WTC11 (cell line): ENCODE measurements around the gene RIPPLY1. TPM values are rescaled to one million over a fixed set of nuclear protein-coding genes. Genes with fewer than 3 reads are reported as not detected.

Experiments
- ATAC-seq: fragments of 200-7000 bp; cut with Tn5 transposase; 2 replicates; pipeline ENCODE4 v1.10.0; 2021; ENCODE audit warnings: mild to moderate bottlenecking, moderate library complexity
- CTCF ChIA-PET: fragments of 300-600 bp; sonication (Branson Sonifier 250); formaldehyde crosslinking; loops from one replicate; lab custom pipeline; 2021; ENCODE audit warnings: antibody characterized with exemption; lab: Charles Lee
- POLR2A ChIA-PET: fragments of 350-600 bp; sonication (Branson Sonifier 250); formaldehyde crosslinking; loops from one replicate; lab custom pipeline; 2021; ENCODE audit warnings: antibody characterized with exemption; lab: Charles Lee
- DNase-seq: peaks from one replicate; pipeline ENCODE4 v3.0.0; 2021; ENCODE audit warnings: low spot score
- H3K27ac Mint-ChIP-seq: 2 replicates; pipeline ENCODE4 v1.8.0; 2021; ENCODE audit warnings: mixed read lengths
- H3K27me3 Mint-ChIP-seq: 2 replicates; pipeline ENCODE4 v1.8.0; 2021; ENCODE audit warnings: low read depth, mild to moderate bottlenecking, moderate library complexity, mixed read lengths
- H3K36me3 Mint-ChIP-seq: 2 replicates; pipeline ENCODE4 v1.8.0; 2021; ENCODE audit warnings: mixed read lengths
- H3K4me1 Mint-ChIP-seq: 2 replicates; pipeline ENCODE4 v1.8.0; 2022; ENCODE audit warnings: mixed read lengths
- H3K4me3 Mint-ChIP-seq: 2 replicates; pipeline ENCODE4 v1.8.0; 2021; ENCODE audit warnings: mild to moderate bottlenecking, moderate library complexity, mixed read lengths
- H3K9me3 Mint-ChIP-seq: 2 replicates; pipeline ENCODE4 v1.8.0; 2021; ENCODE audit warnings: mixed read lengths
- ELF4 ChIP-seq: sonication (generic); formaldehyde crosslinking; IDR thresholded peaks from 2 replicates; pipeline ENCODE4 v1.8.1; 2022; ENCODE audit warnings: low read depth, mild to moderate bottlenecking, moderate library complexity, missing genetic modification reagents
- ESRRA ChIP-seq: sonication (generic); formaldehyde crosslinking; IDR thresholded peaks from 2 replicates; pipeline ENCODE4 v1.8.1; 2022; ENCODE audit warnings: mild to moderate bottlenecking, missing genetic modification reagents, borderline replicate concordance
- GABPB1 ChIP-seq: sonication (generic); formaldehyde crosslinking; IDR thresholded peaks from 2 replicates; pipeline ENCODE4 v1.8.1; 2023; ENCODE audit warnings: mild to moderate bottlenecking, missing genetic modification reagents
- MXD4 ChIP-seq: fragments of 250-450 bp; sonication (Bioruptor Pico); IDR thresholded peaks from 2 replicates; pipeline ENCODE4 v1.8.0; 2021; ENCODE audit warnings: mild to moderate bottlenecking, moderate library complexity, borderline replicate concordance
- ZNF138 ChIP-seq: sonication (generic); formaldehyde crosslinking; conservative IDR thresholded peaks from 2 replicates; pipeline ENCODE4 v1.8.1; 2022; ENCODE audit warnings: mild to moderate bottlenecking, moderate library complexity, missing genetic modification reagents
- ZNF263 ChIP-seq: sonication (generic); formaldehyde crosslinking; IDR thresholded peaks from 2 replicates; pipeline ENCODE4 v1.8.1; 2022; ENCODE audit warnings: low read depth, mild to moderate bottlenecking, moderate library complexity, missing genetic modification reagents
- ZNF423 ChIP-seq: fragments of 250-450 bp; sonication (Bioruptor Pico); IDR thresholded peaks from 2 replicates; pipeline ENCODE4 v2.1.2; 2022; ENCODE audit warnings: mild to moderate bottlenecking, moderate library complexity
- total RNA-seq: library from RNA; stranded (reverse); gene quantifications from 3 replicates; pipeline ENCODE4 v1.2.3, GENCODE V29; 2021
- TF ChIP-seq, protein P1 (sequence below): sonication (generic); formaldehyde crosslinking; IDR thresholded peaks from 2 replicates; pipeline ENCODE4 v1.8.1; 2022; ENCODE audit warnings: mild to moderate bottlenecking, missing genetic modification reagents, moderate library complexity, borderline replicate concordance
- TF ChIP-seq, protein P2 (sequence below): sonication (generic); formaldehyde crosslinking; IDR thresholded peaks from 2 replicates; pipeline ENCODE4 v1.8.1; 2023; ENCODE audit warnings: mild to moderate bottlenecking, missing genetic modification reagents, borderline replicate concordance
- TF ChIP-seq, protein P3 (sequence below): sonication (generic); formaldehyde crosslinking; IDR thresholded peaks from 2 replicates; pipeline ENCODE4 v1.8.0; 2023; ENCODE audit warnings: missing genetic modification reagents, mild to moderate bottlenecking, borderline replicate concordance
- TF ChIP-seq, protein P4 (sequence below): sonication (generic); formaldehyde crosslinking; IDR thresholded peaks from 2 replicates; pipeline ENCODE4 v1.8.0; 2023; ENCODE audit warnings: mild to moderate bottlenecking, missing genetic modification reagents
- TF ChIP-seq, protein P5 (sequence below): sonication (generic); formaldehyde crosslinking; IDR thresholded peaks from 2 replicates; pipeline ENCODE4 v1.8.1; 2022; ENCODE audit warnings: missing genetic modification reagents, borderline replicate concordance
- TF ChIP-seq, protein P6 (sequence below): sonication (generic); formaldehyde crosslinking; IDR thresholded peaks from 2 replicates; pipeline ENCODE4 v1.8.1; 2023; ENCODE audit warnings: mild to moderate bottlenecking, moderate library complexity, missing genetic modification reagents

The RIPPLY1 gene
- total RNA-seq, 1 experiment from 2014 or later = not detected

DNA sequence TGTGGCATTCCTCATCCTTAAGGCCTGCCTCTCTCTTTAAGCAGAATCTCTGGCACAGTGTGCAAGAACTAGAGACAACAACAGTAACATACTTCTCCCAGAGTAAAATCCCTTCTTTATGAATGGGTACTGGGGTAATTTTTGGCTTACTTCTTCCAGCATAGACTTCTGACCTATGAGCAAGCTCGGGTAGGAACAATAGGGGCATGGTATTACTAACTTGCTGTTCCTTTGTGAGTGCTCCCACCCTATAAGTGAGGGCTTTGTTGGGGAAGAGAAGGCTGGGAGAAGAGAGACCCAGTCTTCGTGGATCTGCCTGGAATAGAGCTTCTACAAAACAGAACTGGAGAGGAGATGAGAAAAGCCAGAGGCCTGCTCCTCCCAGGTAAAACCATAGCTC is 47.2 kb upstream of the RIPPLY1 start:
- H3K9me3 Mint-ChIP-seq = no peaks in the 10 kb centered on the region
- H3K27me3 Mint-ChIP-seq = no peaks in the 10 kb centered on the region
- no peaks in the 10 kb centered on the region for H3K36me3 Mint-ChIP-seq
- DNase-seq = no peak
- ATAC-seq = no peak
- ChIA-PET POLR2A (no interaction called here), CTCF (interaction anchor here (0.9 kb wide), 1 partner anchor 9 kb away, joined by 3 read pairs; no protein-coding TSS in a partner anchor)
- H3K27ac Mint-ChIP-seq = no peak overlapping the region
- no peaks in the 10 kb centered on the region for H3K4me1 Mint-ChIP-seq
- no peak overlapping the region for H3K4me3 Mint-ChIP-seq
- TF ChIP-seq GABPB1 (CRISPR knock-in tag) (no peak), ZNF263 (CRISPR knock-in tag) (no peak), ELF4 (CRISPR knock-in tag) (no peak), MXD4 (CRISPR knock-in tag) (no peak), ZNF138 (CRISPR knock-in tag) (no peak), ESRRA (no peak), ZNF423 (CRISPR knock-in tag) (no peak)
- TF ChIP-seq, protein P1, sequence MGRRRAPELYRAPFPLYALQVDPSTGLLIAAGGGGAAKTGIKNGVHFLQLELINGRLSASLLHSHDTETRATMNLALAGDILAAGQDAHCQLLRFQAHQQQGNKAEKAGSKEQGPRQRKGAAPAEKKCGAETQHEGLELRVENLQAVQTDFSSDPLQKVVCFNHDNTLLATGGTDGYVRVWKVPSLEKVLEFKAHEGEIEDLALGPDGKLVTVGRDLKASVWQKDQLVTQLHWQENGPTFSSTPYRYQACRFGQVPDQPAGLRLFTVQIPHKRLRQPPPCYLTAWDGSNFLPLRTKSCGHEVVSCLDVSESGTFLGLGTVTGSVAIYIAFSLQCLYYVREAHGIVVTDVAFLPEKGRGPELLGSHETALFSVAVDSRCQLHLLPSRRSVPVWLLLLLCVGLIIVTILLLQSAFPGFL (CRISPR knock-in tag) = no peak
- TF ChIP-seq, protein P2, sequence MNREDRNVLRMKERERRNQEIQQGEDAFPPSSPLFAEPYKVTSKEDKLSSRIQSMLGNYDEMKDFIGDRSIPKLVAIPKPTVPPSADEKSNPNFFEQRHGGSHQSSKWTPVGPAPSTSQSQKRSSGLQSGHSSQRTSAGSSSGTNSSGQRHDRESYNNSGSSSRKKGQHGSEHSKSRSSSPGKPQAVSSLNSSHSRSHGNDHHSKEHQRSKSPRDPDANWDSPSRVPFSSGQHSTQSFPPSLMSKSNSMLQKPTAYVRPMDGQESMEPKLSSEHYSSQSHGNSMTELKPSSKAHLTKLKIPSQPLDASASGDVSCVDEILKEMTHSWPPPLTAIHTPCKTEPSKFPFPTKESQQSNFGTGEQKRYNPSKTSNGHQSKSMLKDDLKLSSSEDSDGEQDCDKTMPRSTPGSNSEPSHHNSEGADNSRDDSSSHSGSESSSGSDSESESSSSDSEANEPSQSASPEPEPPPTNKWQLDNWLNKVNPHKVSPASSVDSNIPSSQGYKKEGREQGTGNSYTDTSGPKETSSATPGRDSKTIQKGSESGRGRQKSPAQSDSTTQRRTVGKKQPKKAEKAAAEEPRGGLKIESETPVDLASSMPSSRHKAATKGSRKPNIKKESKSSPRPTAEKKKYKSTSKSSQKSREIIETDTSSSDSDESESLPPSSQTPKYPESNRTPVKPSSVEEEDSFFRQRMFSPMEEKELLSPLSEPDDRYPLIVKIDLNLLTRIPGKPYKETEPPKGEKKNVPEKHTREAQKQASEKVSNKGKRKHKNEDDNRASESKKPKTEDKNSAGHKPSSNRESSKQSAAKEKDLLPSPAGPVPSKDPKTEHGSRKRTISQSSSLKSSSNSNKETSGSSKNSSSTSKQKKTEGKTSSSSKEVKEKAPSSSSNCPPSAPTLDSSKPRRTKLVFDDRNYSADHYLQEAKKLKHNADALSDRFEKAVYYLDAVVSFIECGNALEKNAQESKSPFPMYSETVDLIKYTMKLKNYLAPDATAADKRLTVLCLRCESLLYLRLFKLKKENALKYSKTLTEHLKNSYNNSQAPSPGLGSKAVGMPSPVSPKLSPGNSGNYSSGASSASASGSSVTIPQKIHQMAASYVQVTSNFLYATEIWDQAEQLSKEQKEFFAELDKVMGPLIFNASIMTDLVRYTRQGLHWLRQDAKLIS = no peak
- TF ChIP-seq, protein P3, sequence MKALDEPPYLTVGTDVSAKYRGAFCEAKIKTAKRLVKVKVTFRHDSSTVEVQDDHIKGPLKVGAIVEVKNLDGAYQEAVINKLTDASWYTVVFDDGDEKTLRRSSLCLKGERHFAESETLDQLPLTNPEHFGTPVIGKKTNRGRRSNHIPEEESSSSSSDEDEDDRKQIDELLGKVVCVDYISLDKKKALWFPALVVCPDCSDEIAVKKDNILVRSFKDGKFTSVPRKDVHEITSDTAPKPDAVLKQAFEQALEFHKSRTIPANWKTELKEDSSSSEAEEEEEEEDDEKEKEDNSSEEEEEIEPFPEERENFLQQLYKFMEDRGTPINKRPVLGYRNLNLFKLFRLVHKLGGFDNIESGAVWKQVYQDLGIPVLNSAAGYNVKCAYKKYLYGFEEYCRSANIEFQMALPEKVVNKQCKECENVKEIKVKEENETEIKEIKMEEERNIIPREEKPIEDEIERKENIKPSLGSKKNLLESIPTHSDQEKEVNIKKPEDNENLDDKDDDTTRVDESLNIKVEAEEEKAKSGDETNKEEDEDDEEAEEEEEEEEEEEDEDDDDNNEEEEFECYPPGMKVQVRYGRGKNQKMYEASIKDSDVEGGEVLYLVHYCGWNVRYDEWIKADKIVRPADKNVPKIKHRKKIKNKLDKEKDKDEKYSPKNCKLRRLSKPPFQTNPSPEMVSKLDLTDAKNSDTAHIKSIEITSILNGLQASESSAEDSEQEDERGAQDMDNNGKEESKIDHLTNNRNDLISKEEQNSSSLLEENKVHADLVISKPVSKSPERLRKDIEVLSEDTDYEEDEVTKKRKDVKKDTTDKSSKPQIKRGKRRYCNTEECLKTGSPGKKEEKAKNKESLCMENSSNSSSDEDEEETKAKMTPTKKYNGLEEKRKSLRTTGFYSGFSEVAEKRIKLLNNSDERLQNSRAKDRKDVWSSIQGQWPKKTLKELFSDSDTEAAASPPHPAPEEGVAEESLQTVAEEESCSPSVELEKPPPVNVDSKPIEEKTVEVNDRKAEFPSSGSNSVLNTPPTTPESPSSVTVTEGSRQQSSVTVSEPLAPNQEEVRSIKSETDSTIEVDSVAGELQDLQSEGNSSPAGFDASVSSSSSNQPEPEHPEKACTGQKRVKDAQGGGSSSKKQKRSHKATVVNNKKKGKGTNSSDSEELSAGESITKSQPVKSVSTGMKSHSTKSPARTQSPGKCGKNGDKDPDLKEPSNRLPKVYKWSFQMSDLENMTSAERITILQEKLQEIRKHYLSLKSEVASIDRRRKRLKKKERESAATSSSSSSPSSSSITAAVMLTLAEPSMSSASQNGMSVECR = no peak
- TF ChIP-seq, protein P4, sequence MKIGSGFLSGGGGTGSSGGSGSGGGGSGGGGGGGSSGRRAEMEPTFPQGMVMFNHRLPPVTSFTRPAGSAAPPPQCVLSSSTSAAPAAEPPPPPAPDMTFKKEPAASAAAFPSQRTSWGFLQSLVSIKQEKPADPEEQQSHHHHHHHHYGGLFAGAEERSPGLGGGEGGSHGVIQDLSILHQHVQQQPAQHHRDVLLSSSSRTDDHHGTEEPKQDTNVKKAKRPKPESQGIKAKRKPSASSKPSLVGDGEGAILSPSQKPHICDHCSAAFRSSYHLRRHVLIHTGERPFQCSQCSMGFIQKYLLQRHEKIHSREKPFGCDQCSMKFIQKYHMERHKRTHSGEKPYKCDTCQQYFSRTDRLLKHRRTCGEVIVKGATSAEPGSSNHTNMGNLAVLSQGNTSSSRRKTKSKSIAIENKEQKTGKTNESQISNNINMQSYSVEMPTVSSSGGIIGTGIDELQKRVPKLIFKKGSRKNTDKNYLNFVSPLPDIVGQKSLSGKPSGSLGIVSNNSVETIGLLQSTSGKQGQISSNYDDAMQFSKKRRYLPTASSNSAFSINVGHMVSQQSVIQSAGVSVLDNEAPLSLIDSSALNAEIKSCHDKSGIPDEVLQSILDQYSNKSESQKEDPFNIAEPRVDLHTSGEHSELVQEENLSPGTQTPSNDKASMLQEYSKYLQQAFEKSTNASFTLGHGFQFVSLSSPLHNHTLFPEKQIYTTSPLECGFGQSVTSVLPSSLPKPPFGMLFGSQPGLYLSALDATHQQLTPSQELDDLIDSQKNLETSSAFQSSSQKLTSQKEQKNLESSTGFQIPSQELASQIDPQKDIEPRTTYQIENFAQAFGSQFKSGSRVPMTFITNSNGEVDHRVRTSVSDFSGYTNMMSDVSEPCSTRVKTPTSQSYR (CRISPR knock-in tag) = no peak
- TF ChIP-seq, protein P5, sequence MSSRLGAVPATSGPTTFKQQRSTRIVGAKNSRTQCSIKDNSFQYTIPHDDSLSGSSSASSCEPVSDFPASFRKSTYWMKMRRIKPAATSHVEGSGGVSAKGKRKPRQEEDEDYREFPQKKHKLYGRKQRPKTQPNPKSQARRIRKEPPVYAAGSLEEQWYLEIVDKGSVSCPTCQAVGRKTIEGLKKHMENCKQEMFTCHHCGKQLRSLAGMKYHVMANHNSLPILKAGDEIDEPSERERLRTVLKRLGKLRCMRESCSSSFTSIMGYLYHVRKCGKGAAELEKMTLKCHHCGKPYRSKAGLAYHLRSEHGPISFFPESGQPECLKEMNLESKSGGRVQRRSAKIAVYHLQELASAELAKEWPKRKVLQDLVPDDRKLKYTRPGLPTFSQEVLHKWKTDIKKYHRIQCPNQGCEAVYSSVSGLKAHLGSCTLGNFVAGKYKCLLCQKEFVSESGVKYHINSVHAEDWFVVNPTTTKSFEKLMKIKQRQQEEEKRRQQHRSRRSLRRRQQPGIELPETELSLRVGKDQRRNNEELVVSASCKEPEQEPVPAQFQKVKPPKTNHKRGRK = no peak
- TF ChIP-seq, protein P6, sequence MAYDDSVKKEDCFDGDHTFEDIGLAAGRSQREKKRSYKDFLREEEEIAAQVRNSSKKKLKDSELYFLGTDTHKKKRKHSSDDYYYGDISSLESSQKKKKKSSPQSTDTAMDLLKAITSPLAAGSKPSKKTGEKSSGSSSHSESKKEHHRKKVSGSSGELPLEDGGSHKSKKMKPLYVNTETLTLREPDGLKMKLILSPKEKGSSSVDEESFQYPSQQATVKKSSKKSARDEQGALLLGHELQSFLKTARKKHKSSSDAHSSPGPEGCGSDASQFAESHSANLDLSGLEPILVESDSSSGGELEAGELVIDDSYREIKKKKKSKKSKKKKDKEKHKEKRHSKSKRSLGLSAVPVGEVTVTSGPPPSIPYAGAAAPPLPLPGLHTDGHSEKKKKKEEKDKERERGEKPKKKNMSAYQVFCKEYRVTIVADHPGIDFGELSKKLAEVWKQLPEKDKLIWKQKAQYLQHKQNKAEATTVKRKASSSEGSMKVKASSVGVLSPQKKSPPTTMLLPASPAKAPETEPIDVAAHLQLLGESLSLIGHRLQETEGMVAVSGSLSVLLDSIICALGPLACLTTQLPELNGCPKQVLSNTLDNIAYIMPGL = no peak
